HG03064 (cell line): Measurements from ENCODE around the gene INPP5A.

ENCODE experiments used
- ATAC-seq: cut with Tn5 transposase; IDR thresholded peaks from one replicate; pipeline ENCODE4 v1.9.1; 2021; ENCODE audit warnings: low read depth; ENCODE audit not compliant: unreplicated experiment

INPP5A gene

GRCh38 chr10:132684164-132684891 is 146.7 kb downstream of the INPP5A start:
- ATAC-seq: peak; percentile 87

DNA sequence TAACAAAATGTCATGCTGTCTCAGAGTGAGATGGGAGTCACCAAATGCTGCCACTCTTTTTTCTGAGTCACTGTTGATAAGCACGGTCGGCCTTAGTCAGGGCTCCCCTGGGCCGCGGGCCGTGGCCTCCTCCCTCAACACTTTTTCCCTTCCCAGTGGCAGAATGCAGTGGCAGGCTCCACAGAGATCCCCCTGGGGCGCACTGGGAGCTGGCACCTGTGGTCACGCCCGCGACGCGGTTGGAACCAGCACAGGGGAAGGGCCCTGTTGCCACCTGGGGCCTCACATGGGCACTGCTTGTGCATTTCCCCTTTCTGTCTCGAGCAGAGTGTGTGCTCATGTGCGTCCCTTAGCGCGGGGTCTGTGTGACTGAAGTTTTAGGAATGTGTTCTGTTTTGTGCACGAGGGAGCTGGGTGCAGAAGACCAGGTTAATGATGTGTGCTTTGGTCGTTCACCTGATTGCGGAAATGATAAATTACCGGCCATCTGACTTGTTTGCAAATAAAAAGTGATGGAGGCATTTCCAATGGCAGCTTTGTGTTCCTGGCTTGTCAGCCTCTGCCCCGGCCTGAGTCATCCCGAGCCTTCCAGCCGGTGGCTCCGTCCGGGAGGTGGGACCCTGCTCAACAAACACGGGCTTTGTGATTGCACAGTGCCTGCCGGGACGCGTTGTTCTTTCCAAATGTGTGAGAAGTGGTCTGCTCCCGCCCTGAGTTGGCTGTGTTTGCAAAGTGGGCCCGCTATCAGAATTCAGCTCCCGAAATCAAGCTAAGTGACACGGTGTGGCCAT is 147.7 kb downstream of the INPP5A start:
- ATAC-seq: no peak

DNA sequence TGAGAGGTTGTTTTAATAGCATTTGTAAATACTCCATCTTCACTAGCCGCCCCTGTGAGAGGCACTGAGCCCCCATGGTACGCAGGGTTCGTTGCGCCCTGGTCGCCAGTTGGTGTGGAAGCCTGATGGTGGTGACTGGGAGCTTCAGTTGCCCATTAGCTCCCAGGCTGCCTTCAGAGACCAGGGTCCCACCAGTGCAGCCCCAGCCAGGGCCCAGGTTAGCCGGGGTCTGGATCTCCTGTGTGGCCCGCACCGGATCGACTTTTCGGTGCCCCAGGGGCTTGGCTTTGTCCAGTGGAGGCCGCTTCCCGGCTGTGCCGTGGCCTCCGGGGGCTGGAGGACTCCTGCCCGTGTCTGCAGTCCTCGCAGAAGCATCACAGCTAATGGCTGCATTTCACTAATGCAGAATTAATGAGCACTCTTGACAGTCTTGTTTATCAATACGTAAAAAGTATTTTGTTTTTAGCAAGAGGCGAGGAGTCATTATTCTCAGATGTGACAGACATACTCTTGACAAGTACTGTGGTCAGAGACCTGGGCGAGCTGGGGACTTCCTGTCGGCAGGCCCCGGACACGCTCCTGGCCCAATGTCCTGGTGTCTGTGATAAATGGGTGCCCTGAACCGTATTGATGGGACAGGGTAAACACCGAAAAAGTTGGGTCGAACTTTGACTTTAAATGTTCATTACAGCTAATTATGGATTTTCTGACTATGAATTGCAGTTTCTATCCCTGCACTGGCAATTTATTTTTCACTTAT is 148.5 kb downstream of the INPP5A start:
- ATAC-seq: no peak

GRCh38 chr10:132687181-132687892 is 149.8 kb downstream of the INPP5A start:
- ATAC-seq: no peak

GRCh38 chr10:132687893-132688579 is 150.4 kb downstream of the INPP5A start:
- ATAC-seq: no peak

DNA sequence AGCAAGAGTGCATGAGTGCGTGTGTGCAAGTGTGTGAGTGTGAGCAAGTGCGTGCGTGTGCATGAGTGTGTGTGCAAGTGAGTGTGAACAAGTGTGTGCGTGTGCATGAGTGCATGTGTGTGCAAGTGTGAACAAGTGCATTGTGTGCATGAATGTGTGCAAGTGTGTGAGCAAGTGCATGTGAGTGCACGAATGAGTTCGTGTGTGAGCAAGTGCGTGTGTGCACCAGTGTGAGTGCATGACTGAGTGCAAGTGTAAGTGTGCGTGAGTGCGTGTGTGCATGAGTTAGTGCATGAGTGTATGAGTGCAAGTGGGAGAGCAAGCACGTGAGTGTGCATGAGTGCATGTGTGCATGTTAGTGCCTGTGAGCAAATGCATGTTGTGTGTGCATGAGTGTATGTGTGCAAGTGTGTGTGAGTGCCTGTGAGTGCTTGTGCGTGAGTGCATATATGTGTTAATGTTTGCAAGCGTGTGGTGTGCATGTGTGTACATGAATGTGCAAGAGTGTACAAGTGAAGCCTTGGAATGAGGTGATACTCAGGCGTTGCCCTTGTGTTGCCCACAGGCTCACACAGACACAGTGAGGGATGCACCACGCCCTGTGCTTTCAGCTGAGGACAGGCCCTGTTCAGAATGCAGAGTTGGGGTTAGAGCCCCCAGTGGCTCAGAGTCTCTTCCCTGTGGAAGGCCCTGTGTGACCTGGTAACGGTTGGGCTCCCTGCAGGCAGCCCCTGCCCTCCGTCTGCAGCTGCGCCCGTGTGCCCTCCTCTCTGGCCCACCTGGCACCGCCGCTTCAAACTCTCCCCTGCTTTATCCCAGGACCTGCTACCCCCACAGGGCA is 151.2 kb downstream of the INPP5A start:
- no peak for ATAC-seq

DNA sequence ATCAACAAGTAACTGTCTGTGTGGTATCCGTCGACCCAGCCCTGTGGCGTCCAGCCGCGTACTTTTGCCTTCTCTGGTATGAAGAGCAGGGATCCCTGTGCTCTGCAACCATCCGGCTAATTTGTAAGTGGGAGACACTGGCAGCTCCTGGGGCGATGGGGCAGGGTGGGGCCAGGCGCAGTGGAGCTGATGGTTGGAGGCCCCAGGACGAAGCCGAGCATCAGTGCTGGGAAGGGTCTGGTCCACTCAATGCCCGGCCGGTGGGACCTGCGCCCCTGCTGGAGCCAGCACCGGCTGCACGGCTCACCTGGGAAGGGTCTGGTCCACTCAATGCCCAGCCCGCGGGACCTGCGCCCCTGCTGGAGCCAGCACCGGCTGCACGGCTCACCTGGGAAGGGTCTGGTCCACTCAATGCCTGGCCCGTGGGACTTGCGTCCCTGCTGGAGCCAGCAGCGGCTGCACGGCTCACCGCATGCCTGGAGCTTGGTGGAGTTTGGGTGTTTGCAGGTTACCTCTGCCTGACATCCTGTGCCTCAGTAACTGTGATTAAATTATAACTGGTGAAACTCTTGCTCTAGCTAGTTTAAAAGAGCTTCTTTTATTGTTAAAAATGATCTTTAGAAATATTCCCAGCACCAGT is 152.3 kb downstream of the INPP5A start:
- ATAC-seq: no peak

- ATAC-seq: no peak
Measured at GRCh38 chr10:132690401-132690800, 152.8 kb downstream of the INPP5A start.

- no peak for ATAC-seq
Measured at GRCh38 chr10:132690821-132691610, 153.4 kb downstream of the INPP5A start.

DNA sequence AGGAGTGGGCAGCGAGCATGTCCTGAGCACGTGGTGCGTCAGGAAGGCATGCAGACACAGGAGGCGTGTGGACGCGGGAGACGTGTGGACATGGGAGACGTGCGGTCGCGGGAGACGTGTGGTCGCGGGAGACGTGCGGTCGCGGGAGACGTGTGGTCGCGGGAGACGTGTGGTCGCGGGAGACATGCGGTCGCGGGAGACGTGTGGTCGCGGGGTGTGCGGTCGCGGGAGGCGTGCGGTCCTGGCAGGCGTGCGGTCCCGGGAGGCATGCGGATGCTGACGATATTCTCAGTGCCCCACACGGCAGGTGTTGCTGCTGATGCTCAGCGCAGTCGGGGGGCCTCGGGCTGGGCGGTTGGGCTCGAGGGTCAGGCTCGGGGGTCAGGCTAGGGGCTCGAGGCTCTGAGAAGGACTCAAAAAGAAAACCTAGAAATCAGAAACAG is 154.1 kb downstream of the INPP5A start:
- ATAC-seq: no peak

DNA sequence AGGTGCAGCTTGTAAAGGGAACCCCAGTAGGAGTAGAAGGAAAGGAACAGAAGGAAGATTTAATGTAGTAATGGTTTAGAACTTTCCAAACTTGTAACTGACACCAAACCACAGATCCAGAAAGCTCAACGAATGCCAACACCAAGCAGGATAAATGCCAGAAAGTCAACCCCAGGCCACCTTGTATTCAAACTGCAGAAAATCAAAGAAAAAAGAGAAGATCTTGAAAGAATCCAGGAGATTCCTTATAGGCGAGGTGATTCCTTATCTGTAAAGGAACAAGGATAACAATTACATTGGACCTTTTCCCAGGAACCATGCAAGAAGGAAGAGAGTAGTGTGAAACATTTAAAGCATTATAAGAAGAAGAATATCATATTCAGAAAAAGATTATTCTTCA is 154.7 kb downstream of the INPP5A start:
- ATAC-seq: no peak

DNA sequence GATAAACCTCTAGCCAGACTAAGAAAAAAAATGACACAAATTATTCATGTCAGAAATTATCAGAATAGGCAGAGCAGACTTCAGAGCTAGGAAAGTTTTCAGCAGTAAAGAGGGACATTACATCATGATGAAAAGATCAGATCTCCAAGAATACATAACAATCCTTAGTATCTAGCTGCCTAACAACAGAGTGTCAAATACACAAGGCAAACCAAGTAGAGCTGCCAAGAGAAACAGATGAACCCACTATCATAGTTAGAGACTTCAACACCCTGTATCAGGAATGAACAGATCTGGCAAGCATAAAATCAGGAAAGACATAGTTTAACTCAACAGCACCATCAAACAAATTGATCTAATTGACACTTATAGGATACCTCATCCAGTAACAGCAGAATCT is 156.1 kb downstream of the INPP5A start:
- no peak for ATAC-seq

GRCh38 chr10:132696204-132696603 is 158.6 kb downstream of the INPP5A start:
- no peak for ATAC-seq

- no peak for ATAC-seq
Measured at GRCh38 chr10:132696728-132697577, 159.4 kb downstream of the INPP5A start.

GRCh38 chr10:132697578-132698200 is 160.1 kb downstream of the INPP5A start:
- ATAC-seq: no peak

DNA sequence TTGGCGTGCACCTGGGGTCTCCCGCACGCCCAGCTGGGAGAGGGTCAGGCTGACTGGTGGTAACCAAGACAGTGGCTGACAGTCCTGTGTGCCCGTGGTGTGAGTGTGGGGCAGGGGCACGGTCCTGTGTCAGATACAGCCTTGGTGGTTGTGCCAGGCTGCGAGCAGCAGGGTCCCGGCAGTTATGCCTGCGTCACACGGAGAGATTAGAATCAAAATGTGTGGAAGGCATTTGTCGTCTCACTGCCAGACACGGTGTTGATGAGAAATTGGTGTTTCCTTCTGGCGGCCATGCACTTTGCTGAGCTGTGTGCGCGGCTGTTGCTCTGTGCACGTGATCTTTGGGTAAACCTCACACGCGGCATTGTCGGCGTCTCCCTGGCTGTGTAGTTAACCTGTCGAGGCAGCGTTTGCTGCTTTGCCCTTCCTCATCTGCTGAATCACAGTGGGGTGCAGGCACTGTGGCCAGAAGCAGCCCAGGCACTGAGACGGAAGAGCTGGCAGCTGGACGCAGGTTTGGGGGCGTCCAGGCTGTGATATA is 160.7 kb downstream of the INPP5A start:
- ATAC-seq: no peak
